ENCODE data around the gene MAP4K2.

- no peak for TF ChIP-seq CTCF (conservative IDR thresholded peaks at IDR 0.05)
- TF ChIP-seq ZFX (IDR thresholded peaks at IDR 0.05), result no peak
Observed at GRCh38 chr11:64758330-64759079, 44.5 kb downstream of the MAP4K2 start.

All from C4-2B (cell line).